ENCODE results near the gene ADAMTS17.
"Not testable (repeated sequence)": the region's sequence is repeated elsewhere in the genome, so short reads cannot be mapped to it uniquely, and the experiment has no call there.

ADAMTS17 gene

GRCh38 chr15:100066521-100067280, 275.1 kb downstream of the ADAMTS17 start:
- not testable (repeated sequence) for DNase-seq

- DNase-seq: no peak
Measured at GRCh38 chr15:100061944-100062343, 279.8 kb downstream of the ADAMTS17 start.

- DNase-seq: no peak
Measured at GRCh38 chr15:100060276-100060926, 281.4 kb downstream of the ADAMTS17 start.

- no peak for DNase-seq
Measured at GRCh38 chr15:100059521-100059920, 282.3 kb downstream of the ADAMTS17 start.

GRCh38 chr15:100059094-100059493, 282.7 kb downstream of the ADAMTS17 start:
- no peak for DNase-seq

- DNase-seq: no peak
Measured at GRCh38 chr15:100058458-100058857, 283.3 kb downstream of the ADAMTS17 start.

- no peak for DNase-seq
Measured at GRCh38 chr15:100057281-100057680, 284.5 kb downstream of the ADAMTS17 start.

- DNase-seq: no peak
Measured at GRCh38 chr15:100056411-100057072, 285.2 kb downstream of the ADAMTS17 start.

- DNase-seq: no peak
Measured at GRCh38 chr15:100055821-100056220, 286.0 kb downstream of the ADAMTS17 start.

GRCh38 chr15:100054539-100054938, 287.2 kb downstream of the ADAMTS17 start:
- no peak for DNase-seq

- no peak for DNase-seq
Measured at GRCh38 chr15:100053474-100054121, 288.2 kb downstream of the ADAMTS17 start.

- DNase-seq: no peak
Measured at GRCh38 chr15:100052716-100053473, 288.9 kb downstream of the ADAMTS17 start.

- DNase-seq: no peak
Measured at GRCh38 chr15:100050877-100051786, 290.6 kb downstream of the ADAMTS17 start.

- no peak for DNase-seq
Measured at GRCh38 chr15:100049936-100050876, 291.6 kb downstream of the ADAMTS17 start.

- DNase-seq: no peak
Measured at GRCh38 chr15:100049483-100049882, 292.3 kb downstream of the ADAMTS17 start.

GRCh38 chr15:100048736-100049135, 293.0 kb downstream of the ADAMTS17 start:
- no peak for DNase-seq

GRCh38 chr15:100043692-100044091, 298.1 kb downstream of the ADAMTS17 start:
- no peak for DNase-seq

- no peak for DNase-seq
Measured at GRCh38 chr15:100043068-100043641, 298.6 kb downstream of the ADAMTS17 start.

GRCh38 chr15:100042558-100042957, 299.2 kb downstream of the ADAMTS17 start:
- no peak for DNase-seq

Data from activated gamma-delta T cell (primary cell).